NOMO-1 treated with DMSO at 0.1 percent for 48 hours (cell line): ENCODE results near the gene CDK4.
A peak's percentile ranks its signal among the peaks of the same experiment; 100 is the strongest.
"Not testable (repeated sequence)": the region's sequence is repeated elsewhere in the genome, so short reads cannot be mapped to it uniquely, and the experiment has no call there.

Source experiments
- DNase-seq: peaks from one replicate; lab custom pipeline; 2025; ENCODE audit not compliant: unreplicated experiment; lab: John Stamatoyannopoulos, UW

CDK4 gene

GRCh38 chr12:57751788-57752667 is at the start of gene CDK4:
CDK4 (minus strand) TSS chr12:57752310; CDS start chr12:57751717, 593 bp downstream.
- peak; percentile 100 for DNase-seq

- no peak for DNase-seq
These were observed 48.9 kb upstream of the CDK4 start for GRCh38 chr12:57800965-57801364.

- DNase-seq = peak; percentile 37
These were observed 45.8 kb upstream of the CDK4 start for GRCh38 chr12:57797933-57798332.

GRCh38 chr12:57796996-57797395 is 44.9 kb upstream of the CDK4 start:
- no peak for DNase-seq

GRCh38 chr12:57795354-57795753 is 43.2 kb upstream of the CDK4 start:
- no peak for DNase-seq

- no peak for DNase-seq
These were observed 41.8 kb upstream of the CDK4 start for GRCh38 chr12:57793920-57794319.

- DNase-seq = no peak
These were observed 31.8 kb upstream of the CDK4 start for GRCh38 chr12:57783861-57784260.

- DNase-seq = no peak
These were observed 31.3 kb upstream of the CDK4 start for GRCh38 chr12:57783466-57783801.

GRCh38 chr12:57782608-57783465 is 30.7 kb upstream of the CDK4 start, which contains the start of gene TSFM:
TSFM (plus strand) TSS chr12:57782787; CDS start chr12:57782802, 15 bp downstream.
- DNase-seq = peak; percentile 90

- DNase-seq = no peak
These were observed 30.1 kb upstream of the CDK4 start for GRCh38 chr12:57782243-57782607.

GRCh38 chr12:57781801-57782200 is 29.7 kb upstream of the CDK4 start:
- peak; percentile 39 for DNase-seq

- DNase-seq = peak; percentile 65
These were observed 29.1 kb upstream of the CDK4 start for GRCh38 chr12:57781244-57781643.

GRCh38 chr12:57780284-57780897 is 28.3 kb upstream of the CDK4 start:
- no peak for DNase-seq

GRCh38 chr12:57779736-57780135 is 27.6 kb upstream of the CDK4 start:
- DNase-seq = no peak

- no peak for DNase-seq
These were observed 25.8 kb upstream of the CDK4 start for GRCh38 chr12:57777911-57778310.

- DNase-seq = no peak
These were observed 25.3 kb upstream of the CDK4 start for GRCh38 chr12:57777367-57777766.

GRCh38 chr12:57776247-57776587 is 24.1 kb upstream of the CDK4 start:
- no peak for DNase-seq

- no peak for DNase-seq
These were observed 23.6 kb upstream of the CDK4 start for GRCh38 chr12:57775563-57776246.

- DNase-seq = no peak
These were observed 22.9 kb upstream of the CDK4 start for GRCh38 chr12:57775044-57775443.

- DNase-seq = not testable (repeated sequence)
These were observed 22.5 kb upstream of the CDK4 start for GRCh38 chr12:57774634-57775033.
